Bronchial epithelial cell (primary cell): ENCODE measurements around the gene GMDS. TPM values are rescaled to one million over a fixed set of nuclear protein-coding genes. Genes with fewer than 3 reads are reported as not detected.

Experiments used
- DNase-seq: peaks from one replicate; pipeline ENCODE4 v3.0.0-alpha.2; 2010; ENCODE audit warnings: low read depth
- FAIRE-seq: peaks from 2 replicates; lab custom pipeline; 2011; peaks lifted over from hg19 to GRCh38; lab: Jason Lieb, UNC
- H3K27me3 ChIP-seq: 2 replicates; pipeline ENCODE4 v1.5.1; 2011; ENCODE audit warnings: low read length; ENCODE audit not compliant: control insufficient read depth, insufficient read depth
- H3K36me3 ChIP-seq: 2 replicates; pipeline ENCODE4 v1.5.1; 2011; ENCODE audit warnings: low read length; ENCODE audit not compliant: control insufficient read depth, insufficient read depth
- H3K4me3 ChIP-seq: 2 replicates; pipeline ENCODE4 v1.5.1; 2011; ENCODE audit warnings: mild to moderate bottlenecking, low read depth, low read length, control low read depth
- CTCF ChIP-seq: IDR thresholded peaks from 2 replicates; pipeline ENCODE4 v1.5.1; 2011; ENCODE audit warnings: mild to moderate bottlenecking, moderate library complexity, low read length, control low read depth, inconsistent platforms; ENCODE audit not compliant: insufficient read depth, severe bottlenecking
- total RNA-seq: library from RNA; depleted of rRNA; stranded (reverse); fragments of >200 nt; gene quantifications from 2 replicates; pipeline ENCODE4 v1.2.1, GENCODE V29; 2014

Gene GMDS
- total RNA-seq, 1 donor from 2014 or later = 8.2 TPM

- peak; percentile 67 for DNase-seq
Observed at GRCh38 chr6:2103765-2104523, 141.5 kb downstream of the GMDS start.

DNA sequence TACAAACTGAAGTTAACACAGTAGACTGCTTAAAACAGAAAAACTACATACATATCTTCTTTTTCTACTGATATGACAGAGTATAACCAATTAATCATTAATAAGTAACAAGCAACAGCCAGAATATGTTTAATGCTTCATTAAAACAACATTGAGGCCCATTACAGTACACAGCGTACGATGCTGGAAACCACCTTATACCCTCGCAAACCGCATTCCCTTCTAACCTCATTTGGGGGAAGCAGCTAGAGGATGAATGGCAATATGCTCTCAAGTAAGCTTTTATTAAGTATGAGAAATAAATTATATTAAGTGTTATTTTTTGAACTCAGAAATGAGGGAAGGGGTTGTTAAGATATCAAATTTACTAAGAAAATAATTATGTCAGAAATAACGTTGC is 142.4 kb downstream of the GMDS start:
- H3K4me3 ChIP-seq = no peak overlapping the region
- H3K36me3 ChIP-seq = no peaks in the 10 kb centered on the region
- no peaks in the 10 kb centered on the region for H3K27me3 ChIP-seq
- no peak for TF ChIP-seq CTCF
- DNase-seq = no peak
- no peak for FAIRE-seq

More at GRCh38 chr6:2103765-2104523, 141.5 kb downstream of the GMDS start:
- Histone ChIP-seq H3K4me3 (no peak overlapping the region), H3K27me3 (no peaks in the 10 kb centered on the region), H3K36me3 (no peaks in the 10 kb centered on the region)
- FAIRE-seq = no peak
- TF ChIP-seq CTCF = peak; percentile 57

DNA sequence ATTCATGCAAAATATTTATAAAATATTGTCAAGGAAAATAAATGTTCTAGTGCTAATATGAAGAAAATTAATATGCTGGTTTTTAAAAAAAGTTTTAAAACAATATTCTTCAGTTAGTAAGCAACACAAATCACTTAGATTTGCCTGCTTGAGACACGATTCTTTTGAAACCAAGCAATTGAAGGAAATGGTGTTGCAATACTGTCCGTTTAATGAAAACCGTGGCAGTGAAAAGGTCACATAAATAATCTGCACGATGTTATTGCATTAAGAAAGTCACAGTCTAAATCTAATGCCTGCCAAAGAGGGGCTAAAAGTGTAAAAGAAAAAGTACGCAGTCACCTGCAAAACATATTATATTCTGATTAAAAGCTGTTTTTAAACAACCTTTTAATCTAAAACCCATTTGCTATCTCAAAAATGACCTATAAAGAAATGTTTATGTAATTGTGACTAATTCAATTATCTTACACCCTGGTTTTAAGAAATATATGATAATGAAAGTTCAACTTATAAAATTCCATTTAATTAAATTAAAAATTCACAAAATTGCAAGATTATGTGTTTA is 143.0 kb downstream of the GMDS start:
- no peak for TF ChIP-seq CTCF
- FAIRE-seq = no peak
- no peaks in the 10 kb centered on the region for H3K27me3 ChIP-seq
- DNase-seq = no peak
- H3K36me3 ChIP-seq = no peaks in the 10 kb centered on the region
- H3K4me3 ChIP-seq = no peak overlapping the region

DNA sequence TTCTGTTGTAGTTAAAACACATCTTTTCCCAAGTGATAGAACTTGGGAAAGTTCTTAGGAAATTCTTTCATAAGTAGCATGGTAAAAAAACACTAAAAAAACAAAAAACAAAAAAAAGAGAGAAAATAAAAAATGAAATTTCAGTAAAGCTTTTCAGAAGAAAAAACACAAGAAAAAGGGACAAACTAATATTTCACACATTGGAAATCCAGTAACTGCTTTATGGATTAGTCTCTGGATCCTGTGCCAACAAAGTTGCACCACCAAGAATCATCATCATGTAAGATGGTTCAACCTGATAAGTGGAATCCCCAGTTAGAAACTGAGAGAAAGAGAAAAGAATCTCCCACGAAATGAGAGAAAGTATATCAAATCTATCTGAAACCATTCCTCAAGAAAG is 144.2 kb downstream of the GMDS start:
- DNase-seq = no peak
- Histone ChIP-seq H3K36me3 (no peaks in the 10 kb centered on the region), H3K27me3 (no peaks in the 10 kb centered on the region), H3K4me3 (no peak overlapping the region)
- no peak for FAIRE-seq
- no peak for TF ChIP-seq CTCF

DNA sequence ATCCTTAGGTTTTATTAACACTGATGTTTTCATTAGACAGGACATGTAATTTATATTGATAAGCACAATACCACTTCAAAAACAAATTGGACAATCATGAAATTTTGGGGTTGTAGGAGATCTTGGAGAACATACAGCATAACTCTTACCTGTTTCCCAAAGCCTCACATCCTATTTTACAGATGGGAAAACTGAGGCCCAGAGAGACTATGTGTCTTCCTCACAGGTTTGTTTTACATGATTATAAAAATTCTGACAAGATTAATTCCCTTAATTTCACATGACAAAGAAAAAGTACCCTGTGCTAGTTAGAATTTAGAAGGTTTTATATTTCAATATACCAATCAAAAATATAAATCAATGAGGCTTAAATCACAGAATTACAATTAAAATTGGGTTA is 145.5 kb downstream of the GMDS start:
- TF ChIP-seq CTCF = no peak

GRCh38 chr6:2097464-2097863 is 147.9 kb downstream of the GMDS start:
- H3K4me3 ChIP-seq = no peak overlapping the region
- TF ChIP-seq CTCF = no peak
- H3K36me3 ChIP-seq = no peaks in the 10 kb centered on the region
- DNase-seq (no peak), FAIRE-seq (no peak)
- H3K27me3 ChIP-seq = no peaks in the 10 kb centered on the region

More for the DNA sequence above, 145.5 kb downstream of the GMDS start:
- H3K4me3 ChIP-seq = no peak overlapping the region
- DNase-seq (no peak), FAIRE-seq (no peak)
- no peaks in the 10 kb centered on the region for H3K27me3 ChIP-seq
- no peaks in the 10 kb centered on the region for H3K36me3 ChIP-seq
